Ureter (tissue), 1 donor: ENCODE results near the gene NDUFB6. TPM values are rescaled to one million over a fixed set of nuclear protein-coding genes. Genes with fewer than 3 reads are reported as not detected.
"Not testable (repeated sequence)": the region's sequence is repeated elsewhere in the genome, so short reads cannot be mapped to it uniquely, and the experiment has no call there.

ENCODE experiments used
- DNase-seq: peaks from one replicate; pipeline ENCODE4 v3.0.0-alpha.2; 2020; ENCODE audit warnings: low spot score
- total RNA-seq: library from RNA; stranded (reverse); gene quantifications from one replicate; pipeline ENCODE4 v1.2.4, GENCODE V29; 2023
- donor health status: DM: yes; HTN: yes; CAD: no.

NDUFB6 gene
- total RNA-seq, 1 donor from 2014 or later = 30.5 TPM

- not testable (repeated sequence) for DNase-seq
Observed at GRCh38 chr9:32524558-32524891, 48.4 kb downstream of the NDUFB6 start.

GRCh38 chr9:32523910-32524309, 49.0 kb downstream of the NDUFB6 start:
- DNase-seq = no peak

GRCh38 chr9:32518276-32518675, 54.7 kb downstream of the NDUFB6 start:
- no peak for DNase-seq

- no peak for DNase-seq
Observed at GRCh38 chr9:32516241-32516640, 56.7 kb downstream of the NDUFB6 start.

- DNase-seq = no peak
Observed at GRCh38 chr9:32508728-32509127, 64.2 kb downstream of the NDUFB6 start.

GRCh38 chr9:32503008-32503407, 70.0 kb downstream of the NDUFB6 start:
- no peak for DNase-seq

Other genes starting within 250 kb of the NDUFB6 start
- gene ACO1, start 188.5 kb downstream of the NDUFB6 start, total RNA-seq = 30.6 TPM
- 10.0 TPM for gene RIGI, start 47.0 kb downstream of the NDUFB6 start, total RNA-seq
- 12.3 TPM for gene SMIM27, start 20.8 kb downstream of the NDUFB6 start, total RNA-seq
- gene TOPORS, start 20.6 kb downstream of the NDUFB6 start, total RNA-seq = 13.3 TPM
- not detected for gene TAF1L, start 62.5 kb upstream of the NDUFB6 start, total RNA-seq
- gene TMEM215, start 210.4 kb upstream of the NDUFB6 start, total RNA-seq = not detected